Right cardiac atrium (tissue), 5 donors: ENCODE measurements around the gene CPLX1. TPM values are rescaled to one million over a fixed set of nuclear protein-coding genes. Genes with fewer than 3 reads are reported as not detected.

Experiments used
- ATAC-seq, 2 donors: fragments of 200-7000 bp; cut with Tn5 transposase; one replicate each; pipeline versions ENCODE4 v1.8.0 to v1.9.1; 2020; ENCODE audit warnings: moderate library complexity in 2 of 2, mild to moderate bottlenecking in 1 of 2
- DNase-seq, 3 donors: peaks; one replicate each; pipeline ENCODE4 v3.0.0-alpha.2; 2020
- H3K27ac ChIP-seq: one replicate; pipeline ENCODE4 v1.5.1; 2013; ENCODE audit warnings: mild to moderate bottlenecking, low read length, control low read depth, moderate library complexity
- H3K27me3 ChIP-seq: one replicate; pipeline ENCODE4 v1.6.1; 2013; ENCODE audit not compliant: control insufficient read depth, insufficient read depth
- H3K4me1 ChIP-seq: one replicate; pipeline ENCODE4 v1.6.1; 2013; ENCODE audit warnings: low read length; ENCODE audit not compliant: control insufficient read depth, insufficient read depth
- H3K4me3 ChIP-seq: one replicate; pipeline ENCODE4 v1.5.1; 2013; ENCODE audit warnings: low read length, control low read depth
- H3K9me3 ChIP-seq: one replicate; pipeline ENCODE4 v1.6.1; 2013; ENCODE audit warnings: low read length; ENCODE audit not compliant: control insufficient read depth
- WGBS: extraction: QIAGEN DNeasy Blood & Tissue Kit; methylation state at CpG from one replicate; pipeline ENCODE4 v1.1.7; 2013; 5-methylcytosine and 5-hydroxymethylcytosine counted together
- intact Hi-C, 4 donors: fragments of 100-400 bp; cut with DNase I; formaldehyde crosslinking; loops; one replicate each; pipeline versions ENCODE4 v1.11.0 to v1.14.0; 2022 to 2023
- polyA plus RNA-seq: library from polyadenylated mRNA; stranded (reverse); fragments of 200-250 nt; gene quantifications from one replicate; pipeline ENCODE4 v1.2.3, GENCODE V29; 2013
- total RNA-seq, 4 donors: library from RNA; stranded (reverse); fragmentation: NEBNext Ultra II Directional; extraction: Animal tissue kit (Norgen Biotek cat#: 25700); gene quantifications; one replicate each; pipeline ENCODE4 v1.2.1, GENCODE V29; 2021
- donor health status: healthy with polysubstance abuse.
- donor health status: DM: no; HTN: yes; CAD: no.
- donor health status: DM: no; HTN: no; CAD: no.
- donor health status: DM: no; HTN: yes; CAD: no; lungs with severe emphysema.
- donor health status: DM: yes; HTN: yes; CAD: no.

The CPLX1 gene
- total and polyA plus RNA-seq, 5 donors, result 2.1 to 9.3 (median 5.4) TPM

- no peak for ATAC-seq
- H3K9me3 ChIP-seq, result no peaks in the 10 kb centered on the region
- H3K4me3 ChIP-seq, result no peak overlapping the region
- WGBS, result 73% methylated on average over 3 of the region's 3 CpGs
- no peaks in the 10 kb centered on the region for H3K27me3 ChIP-seq
- H3K4me1 ChIP-seq, result no peaks in the 10 kb centered on the region
- no peak overlapping the region for H3K27ac ChIP-seq
- DNase-seq, result no peak
- intact Hi-C loops, result no loop called here
These were observed 5.5 kb upstream of the CPLX1 start for GRCh38 chr4:831483-831805.

GRCh38 chr4:830601-831482 lies 4.9 kb upstream of the CPLX1 start:
- intact Hi-C loops, result no loop called here
- Histone ChIP-seq H3K27ac (no peak overlapping the region), H3K27me3 (no peaks in the 10 kb centered on the region), H3K4me1 (no peaks in the 10 kb centered on the region), H3K4me3 (no peak overlapping the region), H3K9me3 (no peaks in the 10 kb centered on the region)
- DNase-seq (peak in 1 of 3 donors; percentile 70), ATAC-seq (peak; percentile 34 to 36)
- 55% methylated on average over 23 of the region's 23 CpGs for WGBS

- Histone ChIP-seq H3K4me3 (no peak overlapping the region), H3K9me3 (no peaks in the 10 kb centered on the region), H3K27ac (no peak overlapping the region), H3K4me1 (peaks cover 2% of the 10 kb centered on the region), H3K27me3 (no peaks in the 10 kb centered on the region)
- intact Hi-C loops, result no loop called here
- DNase-seq (peak in 1 of 3 donors; percentile 68), ATAC-seq (peak; percentile 10 to 20)
- 63% methylated on average over 26 of the region's 26 CpGs for WGBS
These were observed 4.1 kb upstream of the CPLX1 start for GRCh38 chr4:829761-830600.

- Histone ChIP-seq H3K9me3 (no peaks in the 10 kb centered on the region), H3K4me3 (no peak overlapping the region), H3K27me3 (no peaks in the 10 kb centered on the region), H3K4me1 (peaks cover 2% of the 10 kb centered on the region), H3K27ac (no peak overlapping the region)
- DNase-seq, result peak in 1 of 3 donors; percentile 47
- intact Hi-C loops, result no loop called here
- 81% methylated on average over 6 of the region's 6 CpGs for WGBS
- ATAC-seq, result no peak
These were observed 3.4 kb upstream of the CPLX1 start for GRCh38 chr4:829291-829690.

- 34% methylated on average over 16 of the region's 16 CpGs for WGBS
- Histone ChIP-seq H3K27ac (no peak overlapping the region), H3K27me3 (no peaks in the 10 kb centered on the region), H3K4me3 (no peak overlapping the region), H3K4me1 (peaks cover 2% of the 10 kb centered on the region), H3K9me3 (no peaks in the 10 kb centered on the region)
- peak in 1 of 2 donors; percentile 9 for ATAC-seq
- DNase-seq, result peak in 1 of 3 donors; percentile 74
- intact Hi-C loops, result no loop called here
These were observed 2.8 kb upstream of the CPLX1 start for GRCh38 chr4:828641-829271.

- H3K4me3 ChIP-seq, result peak overlapping the region; percentile 15
- intact Hi-C loops, result no loop called here
These were observed 1.5 kb upstream of the CPLX1 start for GRCh38 chr4:827209-828081.

GRCh38 chr4:826508-827208 lies 729 bp upstream of the CPLX1 start:
- 2% methylated on average over 67 of the region's 75 CpGs for WGBS
- Histone ChIP-seq H3K9me3 (no peaks in the 10 kb centered on the region), H3K4me3 (peak overlapping the region; percentile 15), H3K27me3 (no peaks in the 10 kb centered on the region), H3K4me1 (peaks cover 2% of the 10 kb centered on the region), H3K27ac (no peak overlapping the region)
- ATAC-seq (no peak), DNase-seq (peak in 1 of 3 donors; percentile 44)
- intact Hi-C loops, result no loop called here

More at GRCh38 chr4:827209-828081, 1.5 kb upstream of the CPLX1 start:
- ATAC-seq, result no peak
- H3K9me3 ChIP-seq, result no peaks in the 10 kb centered on the region
- peak in 1 of 3 donors; percentile 47 for DNase-seq
- WGBS, result 25% methylated on average over 20 of the region's 20 CpGs
- no peaks in the 10 kb centered on the region for H3K27me3 ChIP-seq
- no peak overlapping the region for H3K27ac ChIP-seq
- peaks cover 2% of the 10 kb centered on the region for H3K4me1 ChIP-seq

- Histone ChIP-seq H3K9me3 (no peaks in the 10 kb centered on the region), H3K4me1 (peaks cover 2% of the 10 kb centered on the region), H3K4me3 (peak overlapping the region; percentile 62), H3K27ac (no peak overlapping the region), H3K27me3 (no peaks in the 10 kb centered on the region)
- ATAC-seq, result peak; percentile 25 to 26
- 5% methylated on average over 94 of the region's 94 CpGs for WGBS
- peak in 1 of 3 donors; percentile 65 for DNase-seq
- intact Hi-C loops, result no loop called here
These were observed 612 bp downstream of the CPLX1 start for GRCh38 chr4:825063-825970.

GRCh38 chr4:824461-825062 lies 1.4 kb downstream of the CPLX1 start:
- no peak overlapping the region for H3K4me3 ChIP-seq
- ATAC-seq (no peak), DNase-seq (peak in 1 of 3 donors; percentile 48)
- H3K27ac ChIP-seq, result no peak overlapping the region
- H3K9me3 ChIP-seq, result no peaks in the 10 kb centered on the region
- H3K27me3 ChIP-seq, result no peaks in the 10 kb centered on the region
- intact Hi-C loops, result no loop called here
- WGBS, result 12% methylated on average over 23 of the region's 23 CpGs
- H3K4me1 ChIP-seq, result peaks cover 2% of the 10 kb centered on the region
